PC-9 (cell line): ENCODE measurements around the gene CCR7.

ENCODE experiments used
- CTCF ChIP-seq: fragments of 200-600 bp; sonication (generic); conservative IDR thresholded peaks from 2 replicates; pipeline ENCODE4 v1.6.1; 2017; ENCODE audit warnings: mixed run types, antibody characterized with exemption, mild to moderate bottlenecking, moderate library complexity
- EZH2 ChIP-seq: fragments of 200-600 bp; sonication (generic); IDR thresholded peaks from 2 replicates; pipeline ENCODE4 v1.8.0; 2017; ENCODE audit warnings: antibody characterized with exemption, low read depth

GRCh38 chr17:40520991-40521453 lies 44.2 kb downstream of the CCR7 start:
- TF ChIP-seq CTCF = no peak
- no peak for TF ChIP-seq EZH2
